ENCODE measurements around the gene PTGES3.
"Not testable (repeated sequence)": the region's sequence is repeated elsewhere in the genome, so short reads cannot be mapped to it uniquely, and the experiment has no call there.

The PTGES3 gene

DNA sequence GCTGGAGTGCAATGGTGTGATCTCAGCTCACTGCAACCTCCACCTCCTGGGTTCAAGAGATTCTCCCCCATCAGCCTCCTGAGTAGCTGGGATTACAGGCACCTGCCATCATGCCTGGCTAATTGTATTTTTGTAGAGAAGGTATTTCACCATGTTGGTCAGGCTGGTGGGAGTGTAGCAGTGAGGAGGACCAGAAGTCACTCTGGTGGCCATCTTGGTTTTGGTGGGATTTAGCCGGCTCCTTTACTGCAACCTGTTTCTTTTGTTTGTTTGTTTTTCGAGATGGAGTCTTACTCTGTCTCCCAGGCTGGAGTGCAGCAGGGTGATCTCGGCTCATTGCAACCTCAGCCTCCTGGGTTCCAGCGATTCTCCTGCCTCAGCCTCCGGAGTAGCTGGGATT is 16.4 kb upstream of the PTGES3 start:
- DNase-seq: not testable (repeated sequence)

GRCh38 chr12:56699020-56699661 is 11.1 kb upstream of the PTGES3 start:
- no peak for DNase-seq

DNA sequence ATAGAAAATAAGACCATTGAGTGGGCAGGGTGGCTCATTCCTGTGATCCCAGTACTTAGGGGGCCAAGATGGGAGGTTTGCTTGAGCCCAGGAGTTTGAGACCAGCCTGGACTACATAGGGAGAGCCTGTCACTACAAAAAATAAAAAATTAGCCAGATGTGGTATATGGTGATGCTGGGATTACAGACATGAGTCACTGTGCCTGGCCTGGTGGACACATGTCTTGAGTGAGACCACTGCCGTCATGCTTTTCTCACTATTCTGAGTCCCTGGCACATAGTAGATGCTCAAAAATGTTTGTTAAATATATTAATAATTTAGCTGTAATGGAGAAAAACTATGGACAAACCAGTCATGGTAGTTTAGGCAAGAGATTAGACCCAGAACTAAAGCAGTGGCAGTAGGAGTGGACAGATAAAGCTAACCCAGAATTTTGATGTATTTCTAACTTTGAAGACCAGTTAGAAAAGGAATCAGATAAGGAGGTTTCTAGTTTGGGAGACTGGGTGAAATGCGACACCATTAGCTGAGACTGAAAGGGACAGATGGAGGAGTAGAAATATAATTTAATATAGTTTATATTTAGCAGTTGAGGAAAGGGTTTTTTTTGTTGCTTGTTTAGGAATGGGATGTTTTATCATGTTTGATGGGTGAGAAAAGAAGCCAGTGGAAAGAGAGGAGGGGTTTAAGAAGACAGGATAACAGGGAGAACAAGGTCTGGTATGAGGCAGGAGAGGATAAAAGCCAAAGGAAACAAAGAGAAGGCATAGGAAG is 7.4 kb upstream of the PTGES3 start:
- DNase-seq: no peak

- DNase-seq: no peak
Measured at GRCh38 chr12:56694161-56694560, 6.1 kb upstream of the PTGES3 start.

GRCh38 chr12:56688846-56689109 is 694 bp upstream of the PTGES3 start:
- no peak for DNase-seq

- peak in 1 of 2 experiments; percentile 17 for DNase-seq
Measured at GRCh38 chr12:56687223-56688128, 608 bp downstream of the PTGES3 start.

GRCh38 chr12:56684745-56685359 is 3.2 kb downstream of the PTGES3 start:
- no peak for DNase-seq

DNA sequence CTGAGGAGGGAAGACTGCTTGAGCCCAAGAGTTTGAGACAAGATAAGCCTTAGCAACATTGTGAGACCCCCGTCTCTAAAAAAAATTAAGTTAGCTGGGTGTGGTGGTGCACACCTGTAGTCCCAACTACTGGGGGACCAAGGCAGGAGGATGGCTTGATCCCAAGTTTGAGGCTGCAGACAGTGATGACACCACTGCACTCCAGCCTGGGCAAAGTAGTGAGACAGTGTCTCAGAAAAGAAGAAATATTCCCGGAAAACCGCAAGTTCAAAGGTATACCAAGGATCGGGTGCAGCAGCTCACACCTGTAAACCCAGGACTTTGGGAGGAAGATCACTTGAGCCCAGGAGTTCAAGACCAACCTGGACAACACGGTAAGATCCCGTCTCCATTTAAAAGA is 5.8 kb downstream of the PTGES3 start:
- DNase-seq: no peak

DNA sequence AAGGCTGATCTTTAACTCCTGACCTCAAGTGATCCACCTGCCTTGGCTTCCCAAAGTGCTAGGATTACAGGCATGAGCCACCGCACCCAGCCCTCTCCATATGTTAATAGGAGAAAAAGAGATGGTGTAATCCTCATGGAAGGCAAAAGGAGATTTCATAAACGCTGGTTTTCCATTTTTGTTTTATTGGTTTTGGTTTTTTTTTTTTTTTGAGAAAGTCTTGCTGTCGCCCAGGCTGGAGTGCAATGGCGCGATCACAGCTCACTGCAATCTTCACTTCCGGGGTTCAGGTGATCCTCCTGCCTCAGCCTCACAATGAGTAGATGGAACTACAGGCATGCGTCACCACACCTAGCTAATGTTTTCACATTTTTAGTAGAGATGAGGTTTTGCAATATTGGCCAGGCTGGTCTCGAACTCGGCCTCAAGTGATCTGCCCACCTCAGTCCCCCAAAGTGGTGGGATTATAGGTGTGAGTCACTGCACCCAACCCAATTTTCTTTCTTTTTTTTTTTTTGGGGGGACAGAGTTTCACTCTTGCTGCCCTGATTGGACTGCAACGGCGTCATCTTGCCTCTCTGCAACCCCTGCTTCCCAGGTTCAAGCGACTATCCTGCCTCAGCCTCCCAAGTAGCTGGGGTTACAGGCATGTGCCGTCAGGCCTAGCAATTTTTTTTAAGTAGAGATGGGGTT is 8.1 kb downstream of the PTGES3 start:
- no peak for DNase-seq

- no peak for DNase-seq
Measured at GRCh38 chr12:56678852-56679251, 9.2 kb downstream of the PTGES3 start.

DNA sequence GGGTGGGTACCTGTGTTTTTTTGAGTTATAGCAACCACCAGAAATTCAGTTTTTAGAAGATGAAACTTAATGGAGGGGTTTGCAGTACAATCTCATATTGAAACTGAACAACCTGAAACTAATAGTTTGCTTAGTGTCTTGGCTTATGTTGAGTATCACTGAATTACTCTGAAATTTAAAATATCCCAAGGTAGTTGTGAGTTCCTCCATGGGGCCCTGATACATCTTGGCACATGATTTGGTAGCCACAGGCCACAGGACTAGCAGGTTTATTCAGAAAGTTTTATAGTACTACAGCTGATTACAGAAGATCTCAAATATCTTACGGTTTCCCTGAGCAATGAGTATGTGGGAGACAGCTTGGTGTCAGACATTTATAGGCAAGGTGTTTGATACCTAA is 10.4 kb downstream of the PTGES3 start:
- DNase-seq: no peak

DNA sequence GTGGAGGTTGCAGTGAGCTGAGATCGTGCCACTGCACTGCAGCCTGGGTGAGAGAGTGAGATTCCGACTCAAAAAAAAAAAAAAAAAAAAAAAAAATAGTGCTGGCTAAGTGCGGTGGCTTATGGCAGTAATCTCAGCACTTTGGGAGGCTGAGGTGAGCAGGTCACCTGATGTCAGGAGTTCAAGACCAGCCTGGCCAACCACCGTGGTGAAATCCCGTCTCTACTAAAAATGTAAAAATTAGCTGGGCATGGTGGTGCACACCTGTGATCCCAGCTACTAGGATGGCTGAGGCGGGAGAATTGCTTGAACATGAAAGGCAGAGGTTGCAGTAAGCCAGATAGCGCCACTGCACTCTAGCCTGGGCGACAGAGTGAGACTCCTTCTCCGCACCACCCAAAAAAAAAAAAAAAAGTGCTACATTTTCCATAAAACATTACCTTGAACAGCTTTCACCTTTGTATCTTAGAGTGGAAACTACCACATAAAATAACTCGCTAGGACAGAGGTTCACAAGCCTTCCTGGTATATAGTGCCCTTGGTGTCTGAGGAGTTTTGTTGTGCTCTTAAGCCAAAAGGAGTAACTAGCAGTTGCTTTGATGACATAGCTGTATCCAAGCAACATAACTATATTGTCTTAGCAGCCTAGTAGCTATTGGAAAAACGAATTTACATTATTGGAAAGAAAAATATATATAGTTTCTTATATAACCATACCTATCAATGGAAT is 11.1 kb downstream of the PTGES3 start:
- DNase-seq: no peak

DNA sequence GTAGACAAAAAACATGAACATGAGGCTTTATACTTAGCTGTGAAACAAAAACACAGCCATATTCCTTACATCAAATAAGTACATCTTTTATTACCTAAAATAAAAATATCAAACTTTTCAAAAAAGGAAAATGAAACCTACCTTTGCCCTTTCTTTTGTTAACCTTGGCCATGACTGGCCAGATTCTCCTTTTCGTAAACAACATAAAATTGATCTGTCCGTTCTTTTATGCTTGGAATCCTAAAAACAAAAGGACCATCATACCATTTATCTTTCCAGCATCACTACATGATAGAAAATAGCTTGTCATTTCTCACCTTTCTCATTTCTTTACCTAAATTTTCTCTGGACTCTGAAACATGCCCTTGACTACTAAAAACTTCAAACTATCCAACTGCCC is 16.5 kb downstream of the PTGES3 start:
- DNase-seq: no peak

DNA sequence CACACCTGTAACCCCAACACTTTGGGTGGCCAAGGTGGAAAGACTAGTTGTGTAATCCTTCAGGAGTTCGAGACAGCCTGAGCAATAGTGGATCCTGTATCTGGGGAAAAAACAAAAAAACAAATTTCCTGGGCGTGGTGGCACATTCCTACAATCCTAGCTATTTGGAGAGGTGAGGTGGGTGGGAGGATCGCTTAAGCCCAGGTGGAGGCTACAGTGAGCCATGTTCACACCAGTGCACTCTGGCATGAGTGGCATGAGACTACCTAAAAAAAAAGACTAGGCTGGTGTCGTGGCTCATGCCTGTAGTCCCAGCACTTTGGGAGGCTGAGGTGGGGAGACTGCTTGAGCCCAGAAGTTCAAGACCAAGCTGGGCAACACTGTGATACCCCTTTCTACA is 17.2 kb downstream of the PTGES3 start:
- no peak for DNase-seq

- DNase-seq: no peak
Measured at GRCh38 chr12:56668197-56668457, 20.0 kb downstream of the PTGES3 start.

GRCh38 chr12:56661979-56662638 is 26.0 kb downstream of the PTGES3 start:
- DNase-seq: no peak

DNA sequence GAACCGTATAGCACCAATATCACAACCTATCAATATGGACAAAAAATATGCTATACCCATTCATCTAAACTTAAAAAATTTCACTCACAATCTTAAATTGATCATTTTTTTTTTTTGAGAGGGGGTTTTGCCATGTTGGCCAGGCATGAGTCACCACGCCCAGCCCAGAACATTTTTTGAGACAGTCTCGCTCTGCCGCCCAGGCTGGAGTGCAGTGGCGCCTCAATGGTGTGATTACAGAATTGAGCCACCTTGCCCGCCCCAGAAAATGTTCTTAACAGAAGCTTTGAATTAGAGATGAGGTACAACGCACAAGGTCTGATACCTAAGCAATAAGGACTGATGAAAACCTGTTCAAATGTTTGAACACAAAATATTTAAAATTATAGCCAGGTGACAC is 26.5 kb downstream of the PTGES3 start:
- DNase-seq: no peak

DNA sequence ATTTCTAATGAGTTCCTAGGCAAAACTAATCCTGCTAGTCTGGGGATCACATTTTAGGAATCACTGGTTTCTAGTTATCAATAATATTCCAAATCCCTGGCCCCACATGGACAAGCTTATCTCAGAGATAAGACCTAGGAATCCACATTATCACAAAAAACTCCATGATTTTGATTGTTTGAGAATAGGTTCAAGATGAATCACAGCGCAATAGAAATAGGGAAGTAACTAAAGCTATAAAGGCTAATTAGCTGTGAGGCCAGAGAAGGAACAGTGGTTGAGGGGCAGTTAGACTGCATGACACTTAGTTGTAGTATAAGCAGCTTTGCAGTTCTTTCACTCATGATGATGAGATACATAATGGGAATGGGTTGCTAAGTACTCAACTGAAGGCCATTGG is 29.2 kb downstream of the PTGES3 start:
- no peak for DNase-seq

DNA sequence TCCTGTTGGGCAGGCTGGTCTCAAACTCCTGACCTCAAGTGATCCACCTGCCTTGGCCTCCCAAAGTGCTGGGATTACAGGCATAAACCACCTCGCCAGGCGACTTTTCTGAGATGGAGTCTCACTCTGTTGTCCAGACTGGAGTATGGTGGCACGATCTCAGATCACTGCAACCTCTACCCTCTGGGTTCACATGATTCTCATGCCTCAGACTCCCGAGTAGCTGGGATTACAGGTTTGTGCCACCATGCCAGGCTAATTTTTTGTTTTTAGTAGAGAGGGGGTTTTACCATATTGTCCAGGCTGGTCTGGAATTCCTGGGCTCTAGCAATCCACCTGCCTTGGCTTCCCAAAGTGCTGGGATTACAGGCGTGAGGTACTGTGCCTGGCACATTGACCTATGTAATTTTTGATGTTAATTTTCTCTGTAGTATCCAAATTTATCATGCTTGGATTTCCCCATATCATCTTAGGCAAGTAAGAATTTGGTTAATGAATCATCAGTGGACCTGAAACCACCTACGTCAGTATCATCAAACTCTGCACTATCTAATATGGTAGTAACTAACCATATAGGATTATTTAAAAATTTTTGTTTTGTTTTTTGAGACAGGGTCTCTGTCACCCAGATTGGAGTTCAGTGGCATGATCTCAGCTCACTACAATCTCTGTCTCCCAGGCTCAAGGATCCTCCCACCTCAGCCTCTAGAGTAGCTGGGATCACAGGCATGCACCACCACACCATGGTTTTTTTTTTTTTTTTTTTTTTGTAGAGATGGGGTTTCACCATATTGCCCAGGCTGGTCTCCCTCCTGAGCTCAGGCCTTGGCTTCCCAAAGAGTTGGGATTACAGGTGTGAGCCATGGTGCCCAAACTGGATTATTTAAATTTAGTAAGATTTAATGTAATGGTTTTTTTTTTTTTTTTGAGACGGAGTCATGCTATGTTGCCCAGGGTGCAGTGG is 30.4 kb downstream of the PTGES3 start:
- DNase-seq: no peak

DNA sequence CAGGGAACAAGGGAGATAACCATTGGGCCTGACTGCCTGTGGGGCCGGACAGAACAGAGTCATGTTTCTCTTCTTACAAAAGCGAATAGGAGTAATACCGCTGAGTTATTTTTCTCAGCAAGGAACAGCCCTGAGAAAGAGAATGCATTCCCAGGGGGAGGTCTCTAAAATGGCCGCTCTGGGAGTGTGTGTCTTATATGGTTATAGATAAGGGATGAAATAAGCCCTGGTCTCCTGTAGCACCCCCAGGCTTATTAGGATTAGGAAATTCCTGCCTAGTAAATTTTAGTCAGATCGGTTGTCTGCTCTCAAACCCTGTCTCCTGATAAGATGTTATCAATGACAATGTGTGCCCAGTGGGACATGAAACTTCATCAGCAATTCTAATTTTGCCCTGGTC is 34.3 kb downstream of the PTGES3 start:
- DNase-seq: not testable (repeated sequence)

DNA sequence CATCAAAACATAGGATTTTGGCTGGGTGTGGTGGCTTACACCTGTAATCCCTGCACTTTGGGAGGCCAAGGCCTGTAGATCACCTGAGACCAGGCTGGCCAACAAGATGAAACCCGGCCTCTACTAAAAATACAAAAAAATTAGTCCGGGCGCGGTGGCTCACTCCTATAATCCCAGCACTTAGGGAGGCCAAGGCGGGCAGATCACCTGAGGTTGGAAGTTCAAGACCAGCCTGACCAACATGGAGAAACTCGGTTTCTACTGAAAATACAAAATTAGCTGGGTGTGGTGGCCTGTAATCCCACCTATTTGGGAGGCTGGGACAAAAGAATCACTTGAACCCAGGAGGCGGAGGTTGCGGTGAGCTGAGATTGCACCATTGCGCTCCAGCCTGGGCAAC is 40.1 kb downstream of the PTGES3 start:
- DNase-seq: not testable (repeated sequence)

Data from NCI-H446 (cell line).